ENCODE data around the gene ACSL1. TPM values are rescaled to one million over a fixed set of nuclear protein-coding genes. Genes with fewer than 3 reads are reported as not detected.

ACSL1 gene
- total RNA-seq, 1 donor from 2014 or later: 5.1 TPM

DNA sequence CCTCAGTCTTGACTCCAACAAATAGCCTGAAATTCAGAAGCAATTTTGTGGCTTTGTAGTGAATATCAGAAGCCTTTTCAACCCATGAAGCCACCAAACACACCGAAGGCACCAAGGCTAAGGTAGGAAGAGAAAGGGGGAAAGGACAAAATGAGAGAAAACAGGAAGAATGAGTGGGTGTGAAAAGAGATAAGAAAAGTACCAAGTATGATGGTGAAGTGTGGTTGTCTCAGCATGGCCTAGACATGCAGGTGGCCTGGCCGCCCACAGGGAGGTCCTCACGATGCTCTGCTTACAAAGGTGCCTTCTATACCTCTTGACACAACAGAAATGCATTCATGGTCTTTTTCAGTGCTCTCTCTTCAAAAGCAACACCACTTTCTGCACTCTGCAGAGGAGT lies 34.9 kb downstream of the ACSL1 start:
- Mint-ChIP-seq H3K27ac (no peak overlapping the region), H3K36me3 (no peaks in the 10 kb centered on the region), H3K27me3 (ENCODE audit: insufficient read depth, low read depth) (peaks cover 6% of the 10 kb centered on the region)

DNA sequence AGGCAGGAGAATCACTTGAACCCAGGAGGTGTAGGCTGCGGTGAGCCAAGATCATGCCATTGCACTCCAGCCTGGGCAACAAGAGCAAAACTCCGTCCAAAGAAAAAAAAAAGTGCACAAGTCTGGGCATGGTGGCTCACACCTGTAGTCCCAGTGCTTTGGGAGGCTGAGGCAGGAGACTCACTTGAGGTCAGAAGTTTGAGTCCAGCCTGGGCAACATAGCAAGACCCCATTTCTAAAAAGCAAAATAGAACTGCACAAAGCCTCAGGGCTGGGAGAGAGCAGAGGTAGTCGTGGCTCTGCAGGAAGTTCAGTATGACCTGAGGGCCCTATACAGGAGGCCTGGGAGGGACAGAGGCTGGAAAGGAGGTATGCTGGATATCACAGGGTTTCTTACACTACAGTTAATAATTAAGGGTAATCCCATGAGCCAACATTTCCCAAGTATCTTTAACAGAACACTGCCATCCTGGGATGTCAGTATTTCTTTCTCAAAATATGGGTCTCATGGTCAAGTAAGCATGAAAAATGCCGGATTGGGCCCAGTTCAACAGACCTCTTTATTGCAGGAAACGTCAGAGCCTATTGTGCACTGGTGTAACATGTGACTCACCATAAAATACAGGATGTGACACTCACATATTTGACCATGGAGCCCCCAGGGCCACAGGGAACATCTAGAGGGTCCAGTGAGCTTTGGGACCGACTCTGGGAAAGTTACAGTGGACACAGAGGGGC lies 37.8 kb downstream of the ACSL1 start:
- Histone ChIP-seq H3K27me3 (peaks cover 13% of the 10 kb centered on the region), H2AFZ (replicated peaks) (no peak overlapping the region), H3K9ac (no peak overlapping the region), H3K4me1 (no peaks in the 10 kb centered on the region), H3K9me3 (ENCODE audit: low read depth) (no peaks in the 10 kb centered on the region), H3K79me2 (ENCODE audit: low read depth) (no peaks in the 10 kb centered on the region), H3K36me3 (no peaks in the 10 kb centered on the region), H3K27ac (no peak overlapping the region), H3F3A (ENCODE audit: low read depth) (no peaks in the 10 kb centered on the region), H4K20me1 (ENCODE audit: low read depth) (no peaks in the 10 kb centered on the region), H3K4me3 (no peak overlapping the region), H3K4me2 (no peak overlapping the region)
- Mint-ChIP-seq H3K36me3 (no peaks in the 10 kb centered on the region), H3K27me3 (ENCODE audit: insufficient read depth, low read depth) (peaks cover 8% of the 10 kb centered on the region), H3K9me3 (no peaks in the 10 kb centered on the region), H3K4me3 (no peak overlapping the region), H3K4me1 (peaks cover under 1% of the 10 kb centered on the region), H3K27ac (no peak overlapping the region)
- no peak for DNase-seq (ENCODE audit: low spot score)
- TF ChIP-seq, protein P1, sequence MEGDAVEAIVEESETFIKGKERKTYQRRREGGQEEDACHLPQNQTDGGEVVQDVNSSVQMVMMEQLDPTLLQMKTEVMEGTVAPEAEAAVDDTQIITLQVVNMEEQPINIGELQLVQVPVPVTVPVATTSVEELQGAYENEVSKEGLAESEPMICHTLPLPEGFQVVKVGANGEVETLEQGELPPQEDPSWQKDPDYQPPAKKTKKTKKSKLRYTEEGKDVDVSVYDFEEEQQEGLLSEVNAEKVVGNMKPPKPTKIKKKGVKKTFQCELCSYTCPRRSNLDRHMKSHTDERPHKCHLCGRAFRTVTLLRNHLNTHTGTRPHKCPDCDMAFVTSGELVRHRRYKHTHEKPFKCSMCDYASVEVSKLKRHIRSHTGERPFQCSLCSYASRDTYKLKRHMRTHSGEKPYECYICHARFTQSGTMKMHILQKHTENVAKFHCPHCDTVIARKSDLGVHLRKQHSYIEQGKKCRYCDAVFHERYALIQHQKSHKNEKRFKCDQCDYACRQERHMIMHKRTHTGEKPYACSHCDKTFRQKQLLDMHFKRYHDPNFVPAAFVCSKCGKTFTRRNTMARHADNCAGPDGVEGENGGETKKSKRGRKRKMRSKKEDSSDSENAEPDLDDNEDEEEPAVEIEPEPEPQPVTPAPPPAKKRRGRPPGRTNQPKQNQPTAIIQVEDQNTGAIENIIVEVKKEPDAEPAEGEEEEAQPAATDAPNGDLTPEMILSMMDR (IDR thresholded peaks at IDR 0.05): no peak
- TF ChIP-seq EZH2 (IDR thresholded peaks at IDR 0.05) (no peak), EZH2phosphoT487 (IDR thresholded peaks at IDR 0.05) (no peak)

More for the DNA sequence above, 34.9 kb downstream of the ACSL1 start:
- peaks cover 39% of the 10 kb centered on the region for H3K27me3 ChIP-seq
- no peak for DNase-seq (ENCODE audit: low spot score)
- TF ChIP-seq EZH2phosphoT487 (IDR thresholded peaks at IDR 0.05): no peak
- TF ChIP-seq, protein P1 (IDR thresholded peaks at IDR 0.05): no peak
- no peak for TF ChIP-seq EZH2 (IDR thresholded peaks at IDR 0.05)
- H3K9ac ChIP-seq: no peak overlapping the region
- H4K20me1 ChIP-seq (ENCODE audit: low read depth): no peaks in the 10 kb centered on the region
- no peak overlapping the region for H2AFZ ChIP-seq (replicated peaks)
- H3F3A ChIP-seq (ENCODE audit: low read depth): no peaks in the 10 kb centered on the region
- no peak overlapping the region for H3K27ac ChIP-seq
- H3K36me3 ChIP-seq: no peaks in the 10 kb centered on the region
- Mint-ChIP-seq H3K4me3 (no peak overlapping the region), H3K4me1 (peaks cover 4% of the 10 kb centered on the region), H3K9me3 (no peaks in the 10 kb centered on the region)
- H3K79me2 ChIP-seq (ENCODE audit: low read depth): no peaks in the 10 kb centered on the region
- H3K9me3 ChIP-seq (ENCODE audit: low read depth): no peaks in the 10 kb centered on the region
- no peak overlapping the region for H3K4me2 ChIP-seq
- H3K4me3 ChIP-seq: no peak overlapping the region
- no peaks in the 10 kb centered on the region for H3K4me1 ChIP-seq

- Histone ChIP-seq H3F3A (ENCODE audit: low read depth) (no peaks in the 10 kb centered on the region), H3K9ac (no peak overlapping the region), H3K4me3 (no peak overlapping the region), H4K20me1 (ENCODE audit: low read depth) (no peaks in the 10 kb centered on the region), H3K27ac (no peak overlapping the region), H3K4me2 (no peak overlapping the region), H2AFZ (replicated peaks) (no peak overlapping the region), H3K27me3 (no peaks in the 10 kb centered on the region), H3K79me2 (ENCODE audit: low read depth) (no peaks in the 10 kb centered on the region), H3K4me1 (no peaks in the 10 kb centered on the region), H3K9me3 (ENCODE audit: low read depth) (no peaks in the 10 kb centered on the region), H3K36me3 (no peaks in the 10 kb centered on the region)
- Mint-ChIP-seq H3K27me3 (ENCODE audit: insufficient read depth, low read depth) (peaks cover 5% of the 10 kb centered on the region), H3K27ac (no peak overlapping the region), H3K36me3 (no peaks in the 10 kb centered on the region), H3K4me3 (no peak overlapping the region), H3K9me3 (no peaks in the 10 kb centered on the region), H3K4me1 (no peaks in the 10 kb centered on the region)
- TF ChIP-seq, protein P1 (IDR thresholded peaks at IDR 0.05): no peak
- TF ChIP-seq EZH2phosphoT487 (IDR thresholded peaks at IDR 0.05): no peak
- TF ChIP-seq EZH2 (IDR thresholded peaks at IDR 0.05): no peak
- DNase-seq (ENCODE audit: low spot score): no peak
These were observed 40.0 kb downstream of the ACSL1 start for GRCh38 chr4:184785813-184786212.
